ENCODE measurements around the gene FGF18.

FGF18 gene

GRCh38 chr5:171424726-171425125 is 5.3 kb downstream of the FGF18 start:
- no peak for DNase-seq

- no peak for DNase-seq
Observed at GRCh38 chr5:171425596-171426244, 6.3 kb downstream of the FGF18 start.

GRCh38 chr5:171426266-171426665 is 6.8 kb downstream of the FGF18 start:
- no peak for DNase-seq

- no peak for DNase-seq
Observed at GRCh38 chr5:171426680-171427079, 7.2 kb downstream of the FGF18 start.

GRCh38 chr5:171427318-171428167 is 8.1 kb downstream of the FGF18 start:
- no peak for DNase-seq

- no peak for DNase-seq
Observed at GRCh38 chr5:171428168-171428696, 8.8 kb downstream of the FGF18 start.

- DNase-seq: no peak
Observed at GRCh38 chr5:171428809-171429542, 9.5 kb downstream of the FGF18 start.

GRCh38 chr5:171429543-171429910 is 10.1 kb downstream of the FGF18 start:
- DNase-seq: no peak

GRCh38 chr5:171431251-171431777 is 11.9 kb downstream of the FGF18 start:
- no peak for DNase-seq

- DNase-seq: no peak
Observed at GRCh38 chr5:171432076-171432475, 12.6 kb downstream of the FGF18 start.

GRCh38 chr5:171432583-171433351 is 13.3 kb downstream of the FGF18 start:
- no peak for DNase-seq

- DNase-seq: no peak
Observed at GRCh38 chr5:171433352-171433698, 13.9 kb downstream of the FGF18 start.

- DNase-seq: peak; percentile 41
Observed at GRCh38 chr5:171433982-171434676, 14.7 kb downstream of the FGF18 start.

GRCh38 chr5:171434874-171435273 is 15.4 kb downstream of the FGF18 start:
- no peak for DNase-seq

GRCh38 chr5:171435908-171436307 is 16.5 kb downstream of the FGF18 start:
- no peak for DNase-seq

- DNase-seq: peak; percentile 31
Observed at GRCh38 chr5:171436804-171437285, 17.4 kb downstream of the FGF18 start.

GRCh38 chr5:171437286-171437821 is 17.9 kb downstream of the FGF18 start:
- DNase-seq: peak; percentile 9

- no peak for DNase-seq
Observed at GRCh38 chr5:171438738-171439137, 19.3 kb downstream of the FGF18 start.

GRCh38 chr5:171441246-171441791 is 21.9 kb downstream of the FGF18 start:
- DNase-seq: no peak

- no peak for DNase-seq
Observed at GRCh38 chr5:171442287-171443042, 23.0 kb downstream of the FGF18 start.

All from NCI-H146 (cell line).